ENCODE results near the gene PGLYRP3. TPM values are rescaled to one million over a fixed set of nuclear protein-coding genes. Genes with fewer than 3 reads are reported as not detected.

PGLYRP3 gene, protein sequence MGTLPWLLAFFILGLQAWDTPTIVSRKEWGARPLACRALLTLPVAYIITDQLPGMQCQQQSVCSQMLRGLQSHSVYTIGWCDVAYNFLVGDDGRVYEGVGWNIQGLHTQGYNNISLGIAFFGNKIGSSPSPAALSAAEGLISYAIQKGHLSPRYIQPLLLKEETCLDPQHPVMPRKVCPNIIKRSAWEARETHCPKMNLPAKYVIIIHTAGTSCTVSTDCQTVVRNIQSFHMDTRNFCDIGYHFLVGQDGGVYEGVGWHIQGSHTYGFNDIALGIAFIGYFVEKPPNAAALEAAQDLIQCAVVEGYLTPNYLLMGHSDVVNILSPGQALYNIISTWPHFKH
- not detected for total RNA-seq

DNA sequence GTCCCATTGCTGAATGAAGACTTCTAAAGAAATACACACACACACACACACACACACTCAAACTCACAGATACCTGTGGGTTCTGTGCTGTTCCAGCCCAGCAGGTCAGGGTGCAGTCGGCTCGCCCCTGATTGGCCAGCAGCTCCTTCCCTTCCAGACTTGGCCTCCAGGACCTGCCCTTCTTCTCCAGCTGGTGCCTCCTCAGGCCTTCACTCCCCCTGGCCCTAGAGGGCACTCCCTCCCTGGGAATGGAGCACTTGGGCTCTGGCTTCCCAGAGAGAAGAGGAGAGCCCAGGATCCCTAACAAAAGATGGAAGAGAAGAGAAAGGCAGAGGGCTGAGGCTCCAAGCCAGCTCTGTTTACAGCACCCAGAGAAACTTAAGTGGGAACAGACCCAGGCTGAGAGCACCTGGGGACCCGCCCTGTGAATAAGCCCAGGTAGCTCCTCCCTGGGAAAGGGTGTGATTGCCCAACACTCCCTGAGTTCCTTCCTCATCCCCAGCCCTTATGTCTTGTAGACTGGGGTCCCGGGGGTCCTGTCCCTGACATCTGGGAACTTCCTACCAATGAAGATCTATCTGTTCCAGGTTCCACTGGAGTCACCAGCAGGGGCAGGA is at the start of gene PGLYRP3:
TSS of gene PGLYRP3 (minus strand) at position 383 of the 617 bp plus-strand sequence. CDS start 2,287 bp downstream, outside the sequence.
- Histone ChIP-seq H3K4me3 (no peak within 1 kb of the TSS), H3K9me3 (no peaks in the 10 kb centered on the region), H3K36me3 (no peaks in the 10 kb centered on the region), H3K27me3 (no peaks in the 10 kb centered on the region), H3K4me1 (no peaks in the 10 kb centered on the region), H3K27ac (no peak within 1 kb of the TSS)
- TF ChIP-seq, protein P1, sequence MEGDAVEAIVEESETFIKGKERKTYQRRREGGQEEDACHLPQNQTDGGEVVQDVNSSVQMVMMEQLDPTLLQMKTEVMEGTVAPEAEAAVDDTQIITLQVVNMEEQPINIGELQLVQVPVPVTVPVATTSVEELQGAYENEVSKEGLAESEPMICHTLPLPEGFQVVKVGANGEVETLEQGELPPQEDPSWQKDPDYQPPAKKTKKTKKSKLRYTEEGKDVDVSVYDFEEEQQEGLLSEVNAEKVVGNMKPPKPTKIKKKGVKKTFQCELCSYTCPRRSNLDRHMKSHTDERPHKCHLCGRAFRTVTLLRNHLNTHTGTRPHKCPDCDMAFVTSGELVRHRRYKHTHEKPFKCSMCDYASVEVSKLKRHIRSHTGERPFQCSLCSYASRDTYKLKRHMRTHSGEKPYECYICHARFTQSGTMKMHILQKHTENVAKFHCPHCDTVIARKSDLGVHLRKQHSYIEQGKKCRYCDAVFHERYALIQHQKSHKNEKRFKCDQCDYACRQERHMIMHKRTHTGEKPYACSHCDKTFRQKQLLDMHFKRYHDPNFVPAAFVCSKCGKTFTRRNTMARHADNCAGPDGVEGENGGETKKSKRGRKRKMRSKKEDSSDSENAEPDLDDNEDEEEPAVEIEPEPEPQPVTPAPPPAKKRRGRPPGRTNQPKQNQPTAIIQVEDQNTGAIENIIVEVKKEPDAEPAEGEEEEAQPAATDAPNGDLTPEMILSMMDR (IDR thresholded peaks at IDR 0.05): no peak
- DNase-seq (ENCODE audit: low spot score): no peak

DNA sequence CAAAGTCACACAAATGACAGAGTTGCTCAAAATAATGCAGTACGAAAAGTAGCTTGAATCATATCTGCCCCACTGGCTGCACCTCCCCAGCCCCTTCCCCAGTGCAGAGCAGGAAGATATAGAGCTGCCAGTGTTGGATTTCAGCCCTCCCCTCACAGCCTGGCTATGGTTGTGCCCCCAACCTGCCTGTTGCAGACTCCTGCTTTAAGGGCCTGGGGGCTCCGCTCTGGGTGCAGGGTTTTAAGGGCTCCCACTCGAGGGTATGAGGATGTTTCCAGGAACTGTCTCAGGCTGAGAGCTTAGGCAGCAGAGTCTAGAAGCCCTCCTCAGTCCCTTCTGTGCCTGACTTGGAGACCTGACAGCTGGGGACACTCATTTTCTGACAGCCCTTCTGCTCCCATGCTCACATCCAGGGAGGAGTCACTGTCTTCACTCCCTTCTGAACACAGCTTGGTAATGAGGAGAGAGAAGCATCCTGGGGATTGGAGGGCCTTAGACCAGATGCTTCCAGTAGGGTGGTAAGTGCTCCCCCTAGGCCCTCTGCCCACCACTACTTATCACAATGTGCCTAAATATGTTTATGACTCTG is 49.5 kb upstream of the PGLYRP3 start:
- peak; percentile 50 for DNase-seq (ENCODE audit: low spot score)
- TF ChIP-seq, protein P1 (IDR thresholded peaks at IDR 0.05): no peak
- Histone ChIP-seq H3K27me3 (no peaks in the 10 kb centered on the region), H3K27ac (no peak overlapping the region), H3K9me3 (no peaks in the 10 kb centered on the region), H3K4me1 (no peaks in the 10 kb centered on the region), H3K36me3 (no peaks in the 10 kb centered on the region), H3K4me3 (no peak overlapping the region)

DNA sequence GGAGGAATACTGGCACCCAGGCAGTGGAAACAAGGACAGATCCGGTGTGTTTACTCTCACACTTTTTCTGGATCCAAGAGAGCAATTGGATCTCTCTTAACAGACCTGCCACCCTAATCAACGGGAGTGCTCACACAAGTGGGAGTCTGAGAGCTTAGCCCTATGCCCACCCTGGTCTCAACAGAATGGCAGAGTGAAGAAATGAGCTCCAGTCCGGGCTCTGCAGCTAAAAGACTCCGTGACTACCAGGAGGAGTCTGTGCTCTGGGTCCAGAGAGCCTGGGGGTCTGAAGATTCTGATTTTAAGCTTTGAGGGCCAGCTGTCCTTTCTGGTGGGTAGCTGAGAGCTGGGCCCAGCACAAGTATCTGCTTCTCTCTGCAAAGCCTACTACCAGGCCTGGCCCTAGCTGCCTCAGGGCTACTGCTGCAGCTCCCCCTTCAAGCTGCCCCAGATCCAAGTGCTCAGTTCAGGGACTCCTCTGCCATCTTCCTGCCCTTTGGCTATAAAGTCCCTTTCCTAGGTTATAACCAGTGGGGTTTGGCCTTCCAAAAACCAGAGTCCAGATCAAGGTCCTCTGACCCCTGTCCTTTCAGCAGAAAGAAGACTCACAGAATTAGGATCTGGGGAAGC is 48.8 kb upstream of the PGLYRP3 start:
- TF ChIP-seq, protein P1 (IDR thresholded peaks at IDR 0.05): no peak
- no peak overlapping the region for H3K4me3 ChIP-seq
- DNase-seq (ENCODE audit: low spot score): no peak
- H3K9me3 ChIP-seq: no peaks in the 10 kb centered on the region
- H3K27me3 ChIP-seq: no peaks in the 10 kb centered on the region
- no peak overlapping the region for H3K27ac ChIP-seq
- no peaks in the 10 kb centered on the region for H3K36me3 ChIP-seq
- H3K4me1 ChIP-seq: no peaks in the 10 kb centered on the region

DNA sequence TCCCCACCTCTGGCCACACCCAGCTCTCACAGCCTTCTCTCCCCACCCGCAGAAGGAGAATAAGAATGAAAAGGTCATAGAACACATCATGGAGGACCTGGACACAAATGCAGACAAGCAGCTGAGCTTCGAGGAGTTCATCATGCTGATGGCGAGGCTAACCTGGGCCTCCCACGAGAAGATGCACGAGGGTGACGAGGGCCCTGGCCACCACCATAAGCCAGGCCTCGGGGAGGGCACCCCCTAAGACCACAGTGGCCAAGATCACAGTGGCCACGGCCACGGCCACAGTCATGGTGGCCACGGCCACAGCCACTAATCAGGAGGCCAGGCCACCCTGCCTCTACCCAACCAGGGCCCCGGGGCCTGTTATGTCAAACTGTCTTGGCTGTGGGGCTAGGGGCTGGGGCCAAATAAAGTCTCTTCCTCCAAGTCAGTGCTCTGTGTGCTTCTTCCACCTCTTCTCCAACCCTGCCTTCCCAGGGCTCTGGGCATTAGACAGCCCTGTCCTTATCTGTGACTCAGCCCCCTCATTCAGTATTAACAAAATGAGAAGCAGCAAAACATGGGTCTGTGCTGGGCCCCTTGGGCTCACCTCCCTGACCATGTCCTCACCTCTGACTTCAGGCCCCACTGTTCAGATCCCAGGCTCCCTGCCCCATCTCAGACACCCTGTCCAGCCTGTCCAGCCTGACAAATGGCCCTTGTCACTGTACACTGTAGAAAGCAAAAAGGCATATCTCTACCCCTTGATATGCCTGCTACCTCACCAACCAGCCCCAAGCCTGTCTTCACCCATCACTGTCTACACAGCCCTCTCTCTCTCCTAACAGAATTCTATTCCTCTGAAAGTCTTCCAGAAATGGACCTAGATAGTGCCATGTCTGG is 48.1 kb upstream of the PGLYRP3 start:
- Histone ChIP-seq H3K27me3 (no peaks in the 10 kb centered on the region), H3K9me3 (no peaks in the 10 kb centered on the region), H3K27ac (no peak overlapping the region), H3K4me3 (no peak overlapping the region), H3K36me3 (no peaks in the 10 kb centered on the region), H3K4me1 (no peaks in the 10 kb centered on the region)
- peak; percentile 28 for DNase-seq (ENCODE audit: low spot score)
- TF ChIP-seq, protein P1 (IDR thresholded peaks at IDR 0.05): no peak

DNA sequence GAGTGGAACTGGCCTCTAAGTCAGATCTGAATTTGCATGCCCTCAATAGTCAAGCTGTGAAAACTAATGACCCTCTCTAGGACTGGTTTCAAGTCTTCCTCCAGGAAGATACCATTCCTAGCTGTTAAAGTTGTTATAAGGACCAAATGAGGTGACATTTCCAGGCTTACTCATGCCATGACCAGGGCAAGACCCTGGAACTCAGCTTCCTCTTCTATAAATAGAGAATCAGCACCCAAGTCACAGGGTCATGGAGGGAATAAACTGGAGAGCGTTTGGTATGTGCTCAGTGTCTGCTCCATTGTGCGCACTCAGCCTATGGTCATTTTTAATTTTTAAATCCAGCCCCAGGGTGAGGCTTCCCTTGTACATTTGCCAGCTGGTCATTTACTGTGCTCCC is 47.4 kb upstream of the PGLYRP3 start:
- DNase-seq (ENCODE audit: low spot score): no peak
- Histone ChIP-seq H3K36me3 (no peaks in the 10 kb centered on the region), H3K4me1 (no peaks in the 10 kb centered on the region), H3K27me3 (no peaks in the 10 kb centered on the region), H3K9me3 (no peaks in the 10 kb centered on the region), H3K27ac (no peak overlapping the region), H3K4me3 (no peak overlapping the region)
- TF ChIP-seq, protein P1 (IDR thresholded peaks at IDR 0.05): no peak

Measured in right atrium auricular region (tissue), 2 donors.